ENCODE data around the gene TMEM127. TPM values are rescaled to one million over a fixed set of nuclear protein-coding genes. Genes with fewer than 3 reads are reported as not detected.

TMEM127 gene
- total RNA-seq, 4 donors from 2014 or later: 27.1 to 35.4 (median 30.7) TPM

DNA sequence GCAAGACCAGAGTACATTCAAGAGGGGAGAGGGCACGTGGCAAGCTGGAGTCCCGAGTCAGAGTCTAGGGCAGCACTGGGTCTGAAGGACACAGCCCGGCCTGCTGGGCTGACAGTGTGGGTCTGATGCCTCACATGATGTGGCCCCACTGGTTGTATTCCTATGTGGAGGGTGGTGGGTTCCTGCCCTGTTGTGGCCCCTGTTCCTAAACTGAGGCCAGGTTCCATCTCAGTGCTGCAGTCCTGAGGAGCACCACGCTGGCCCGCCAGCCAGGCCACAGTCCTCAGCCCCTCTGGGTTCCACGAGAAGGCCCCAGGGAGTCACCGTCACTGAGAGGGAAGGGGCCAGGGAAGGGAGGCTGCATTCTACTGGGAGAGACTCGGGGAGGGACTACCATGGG lies 13.3 kb downstream of the TMEM127 start:
- H3K4me1 ChIP-seq: peaks cover 0 to 59% (median 12%) of the 10 kb centered on the region in 4 donors
- DNase-seq (ENCODE audit: low spot score in 2 of 2): no peak
- no peak overlapping the region for H3K27ac ChIP-seq
- H3K4me3 ChIP-seq: no peak overlapping the region
- WGBS, 2 donors: 83 to 90% methylated on average over 7 of the region's 8 CpGs
- peaks cover 0 to 49% (median 15%) of the 10 kb centered on the region in 3 donors for H3K36me3 ChIP-seq
- TF ChIP-seq, protein P1, sequence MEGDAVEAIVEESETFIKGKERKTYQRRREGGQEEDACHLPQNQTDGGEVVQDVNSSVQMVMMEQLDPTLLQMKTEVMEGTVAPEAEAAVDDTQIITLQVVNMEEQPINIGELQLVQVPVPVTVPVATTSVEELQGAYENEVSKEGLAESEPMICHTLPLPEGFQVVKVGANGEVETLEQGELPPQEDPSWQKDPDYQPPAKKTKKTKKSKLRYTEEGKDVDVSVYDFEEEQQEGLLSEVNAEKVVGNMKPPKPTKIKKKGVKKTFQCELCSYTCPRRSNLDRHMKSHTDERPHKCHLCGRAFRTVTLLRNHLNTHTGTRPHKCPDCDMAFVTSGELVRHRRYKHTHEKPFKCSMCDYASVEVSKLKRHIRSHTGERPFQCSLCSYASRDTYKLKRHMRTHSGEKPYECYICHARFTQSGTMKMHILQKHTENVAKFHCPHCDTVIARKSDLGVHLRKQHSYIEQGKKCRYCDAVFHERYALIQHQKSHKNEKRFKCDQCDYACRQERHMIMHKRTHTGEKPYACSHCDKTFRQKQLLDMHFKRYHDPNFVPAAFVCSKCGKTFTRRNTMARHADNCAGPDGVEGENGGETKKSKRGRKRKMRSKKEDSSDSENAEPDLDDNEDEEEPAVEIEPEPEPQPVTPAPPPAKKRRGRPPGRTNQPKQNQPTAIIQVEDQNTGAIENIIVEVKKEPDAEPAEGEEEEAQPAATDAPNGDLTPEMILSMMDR (IDR thresholded peaks at IDR 0.05): no peak
- no peak for TF ChIP-seq EP300 (IDR thresholded peaks at IDR 0.05)
- TF ChIP-seq POLR2A (IDR thresholded peaks at IDR 0.05): no peak
- no peaks in the 10 kb centered on the region for H3K27me3 ChIP-seq
- no peaks in the 10 kb centered on the region for H3K9me3 ChIP-seq

DNA sequence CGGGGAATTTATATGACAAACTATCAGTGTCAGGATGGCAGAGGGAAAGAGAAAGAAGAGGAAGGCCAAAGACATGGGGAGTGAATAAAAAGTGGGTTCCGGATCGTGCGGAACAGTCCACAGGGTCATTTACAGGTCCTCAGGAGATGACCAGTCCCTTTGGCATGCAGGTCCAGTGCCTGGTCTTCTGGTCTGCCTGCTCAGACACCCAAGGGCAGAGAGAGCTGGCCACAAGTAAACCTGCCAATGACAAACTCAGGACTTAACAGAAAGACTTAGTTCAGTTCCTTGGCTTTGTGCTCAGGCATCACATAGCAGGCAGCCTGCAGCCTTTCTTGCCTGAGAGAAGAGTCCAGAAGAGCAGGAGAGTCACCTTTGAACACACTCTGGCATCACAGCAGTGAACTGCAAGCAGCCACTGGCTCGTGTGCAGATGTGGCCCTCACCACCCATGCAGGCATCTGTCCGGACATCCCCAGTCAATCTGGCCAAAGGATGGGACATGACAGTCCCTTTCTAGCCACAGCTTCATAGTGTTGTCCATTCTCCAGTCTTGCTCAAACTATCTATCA lies 14.0 kb downstream of the TMEM127 start:
- 54 to 55% methylated on average over 6 of the region's 6 CpGs for WGBS, 2 donors
- H3K27me3 ChIP-seq: no peaks in the 10 kb centered on the region
- DNase-seq (ENCODE audit: low spot score in 2 of 2): peak in 1 of 2 donors; percentile 35
- no peaks in the 10 kb centered on the region for H3K9me3 ChIP-seq
- peaks cover 0 to 59% (median 12%) of the 10 kb centered on the region in 4 donors for H3K4me1 ChIP-seq
- peak overlapping the region in 2 of 4 donors; percentile 48 to 82 for H3K27ac ChIP-seq
- peaks cover 0 to 48% (median 15%) of the 10 kb centered on the region in 3 donors for H3K36me3 ChIP-seq
- TF ChIP-seq EP300 (IDR thresholded peaks at IDR 0.05) (peak in 1 of 2 donors; percentile 17), POLR2A (IDR thresholded peaks at IDR 0.05) (no peak)
- TF ChIP-seq, protein P1 (IDR thresholded peaks at IDR 0.05): no peak
- H3K4me3 ChIP-seq: no peak overlapping the region

DNA sequence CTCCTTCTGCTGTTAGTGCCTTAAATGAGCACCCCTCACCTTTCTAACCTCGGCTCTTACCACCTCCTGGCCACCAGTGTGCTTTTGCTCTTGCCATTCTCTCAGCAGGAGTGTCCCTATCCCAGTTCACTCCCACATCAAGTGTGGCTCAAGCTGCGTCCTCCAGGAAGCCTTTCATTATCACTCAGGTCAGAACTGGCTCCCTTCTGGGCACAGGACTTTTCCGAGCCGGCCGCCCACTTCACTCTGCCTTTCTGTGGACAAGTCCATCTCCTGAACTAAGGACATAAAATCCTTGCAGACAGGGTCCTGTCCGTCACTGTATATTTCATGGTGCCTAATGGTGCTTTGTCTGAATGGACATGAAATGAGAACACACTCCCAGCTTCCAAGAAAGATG lies 15.6 kb downstream of the TMEM127 start:
- WGBS, 2 donors: 85 to 86% methylated on average over 6 of the region's 6 CpGs
- H3K36me3 ChIP-seq: peaks cover 0 to 36% (median 15%) of the 10 kb centered on the region in 3 donors
- peak overlapping the region in 2 of 4 donors; percentile 14 to 82 for H3K27ac ChIP-seq
- H3K4me3 ChIP-seq: no peak overlapping the region
- no peaks in the 10 kb centered on the region for H3K27me3 ChIP-seq
- no peak for TF ChIP-seq POLR2A (IDR thresholded peaks at IDR 0.05)
- TF ChIP-seq, protein P1 (IDR thresholded peaks at IDR 0.05): no peak
- no peak for TF ChIP-seq EP300 (IDR thresholded peaks at IDR 0.05)
- no peak for DNase-seq (ENCODE audit: low spot score in 2 of 2)
- H3K4me1 ChIP-seq: peaks cover 0 to 66% (median 11%) of the 10 kb centered on the region in 4 donors
- no peaks in the 10 kb centered on the region for H3K9me3 ChIP-seq

DNA sequence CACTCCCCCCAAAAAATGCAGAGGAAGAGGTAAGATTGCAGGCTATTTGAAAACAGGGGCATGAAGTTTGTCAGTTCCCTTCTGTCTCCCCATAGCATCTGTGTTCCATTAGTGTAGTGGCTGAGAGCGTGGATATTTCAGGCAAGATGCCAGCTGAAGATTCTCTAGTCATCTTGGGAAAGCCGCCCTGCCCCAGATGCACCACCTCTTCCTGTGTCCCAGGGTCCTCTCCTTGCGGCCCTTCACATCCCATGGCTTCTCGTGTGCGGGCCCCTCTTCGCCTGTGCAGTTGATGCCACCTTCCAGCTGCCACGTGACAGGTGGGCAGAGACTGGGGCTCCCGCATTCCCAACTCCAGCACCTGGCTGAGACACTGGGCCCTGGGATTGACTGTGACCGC lies 16.1 kb downstream of the TMEM127 start:
- H3K27me3 ChIP-seq: no peaks in the 10 kb centered on the region
- TF ChIP-seq, protein P1 (IDR thresholded peaks at IDR 0.05): no peak
- peak in 1 of 2 donors; percentile 7 for TF ChIP-seq EP300 (IDR thresholded peaks at IDR 0.05)
- no peaks in the 10 kb centered on the region for H3K9me3 ChIP-seq
- H3K36me3 ChIP-seq: peaks cover 0 to 31% (median 15%) of the 10 kb centered on the region in 3 donors
- peak overlapping the region in 2 of 4 donors; percentile 14 to 82 for H3K27ac ChIP-seq
- H3K4me3 ChIP-seq: no peak overlapping the region
- 71 to 87% methylated on average over 9 of the region's 9 CpGs for WGBS, 2 donors
- H3K4me1 ChIP-seq: peaks cover 0 to 64% (median 11%) of the 10 kb centered on the region in 4 donors
- peak in 1 of 2 donors; percentile 63 for DNase-seq (ENCODE audit: low spot score in 2 of 2)

DNA sequence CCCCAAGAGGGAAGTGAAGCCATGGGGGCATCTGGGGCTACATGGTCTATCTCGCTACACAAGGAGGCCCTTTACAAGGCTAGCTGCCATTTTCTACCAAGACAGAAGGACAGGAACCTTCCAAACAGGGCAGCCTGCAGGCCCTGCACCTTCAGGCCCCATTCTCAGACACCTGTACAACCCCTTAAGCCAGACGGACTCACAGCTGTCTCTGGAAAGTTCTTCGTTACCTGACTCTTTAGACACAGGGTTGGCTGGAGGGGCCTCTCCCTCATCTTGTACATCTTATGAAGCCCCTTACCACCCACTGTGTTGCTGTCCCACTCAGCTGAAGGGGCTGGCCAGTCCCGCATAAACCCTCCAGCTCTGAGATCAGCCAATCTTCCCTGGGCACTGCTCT lies 17.2 kb downstream of the TMEM127 start:
- Histone ChIP-seq H3K4me1 (peaks cover 0 to 54% (median 11%) of the 10 kb centered on the region in 4 donors), H3K27me3 (no peaks in the 10 kb centered on the region), H3K4me3 (no peak overlapping the region), H3K27ac (peak overlapping the region in 1 of 4 donors; percentile 11), H3K9me3 (no peaks in the 10 kb centered on the region), H3K36me3 (peaks cover 0 to 21% (median 11%) of the 10 kb centered on the region in 3 donors)
- TF ChIP-seq, protein P1 (IDR thresholded peaks at IDR 0.05): no peak
- TF ChIP-seq POLR2A (IDR thresholded peaks at IDR 0.05): no peak
- 82 to 84% methylated on average over 4 of the region's 4 CpGs for WGBS, 2 donors
- no peak for DNase-seq (ENCODE audit: low spot score in 2 of 2)
